Stimulated activated CD8-positive, alpha-beta memory T cell treated with anti-CD3 and anti-CD28 coated beads, Interleukin-12 subunit alpha, Interleukin-12 subunit beta, amount 100 ng/mL, for 1 hour (primary cell): ENCODE results near the gene FBLN2.
"Not testable (repeated sequence)": the region's sequence is repeated elsewhere in the genome, so short reads cannot be mapped to it uniquely, and the experiment has no call there.

Source experiments
- DNase-seq: peaks from one replicate; pipeline ENCODE4 v3.0.0-alpha.2; 2020; ENCODE audit warnings: low read depth

The FBLN2 gene

GRCh38 chr3:13513913-13514517, 34.9 kb upstream of the FBLN2 start:
- DNase-seq = no peak

GRCh38 chr3:13514639-13515435, 34.1 kb upstream of the FBLN2 start:
- no peak for DNase-seq

GRCh38 chr3:13515786-13516759, 32.9 kb upstream of the FBLN2 start:
- no peak for DNase-seq

- DNase-seq = no peak
Measured at GRCh38 chr3:13516760-13517135, 32.2 kb upstream of the FBLN2 start.

GRCh38 chr3:13517253-13517977, 31.5 kb upstream of the FBLN2 start:
- no peak for DNase-seq

- no peak for DNase-seq
Measured at GRCh38 chr3:13518516-13518953, 30.4 kb upstream of the FBLN2 start.

GRCh38 chr3:13519006-13519791, 29.7 kb upstream of the FBLN2 start:
- no peak for DNase-seq

GRCh38 chr3:13520326-13520880, 28.5 kb upstream of the FBLN2 start:
- DNase-seq = no peak

GRCh38 chr3:13521309-13521708, 27.6 kb upstream of the FBLN2 start:
- DNase-seq = no peak

GRCh38 chr3:13521749-13522148, 27.2 kb upstream of the FBLN2 start:
- DNase-seq = not testable (repeated sequence)

GRCh38 chr3:13522236-13522635, 26.7 kb upstream of the FBLN2 start:
- no peak for DNase-seq

GRCh38 chr3:13524979-13525669, 23.8 kb upstream of the FBLN2 start:
- no peak for DNase-seq

GRCh38 chr3:13525827-13526625, 22.9 kb upstream of the FBLN2 start:
- DNase-seq = no peak

- DNase-seq = no peak
Measured at GRCh38 chr3:13526626-13526949, 22.3 kb upstream of the FBLN2 start.

- no peak for DNase-seq
Measured at GRCh38 chr3:13528217-13528867, 20.6 kb upstream of the FBLN2 start.

- DNase-seq = no peak
Measured at GRCh38 chr3:13529196-13530112, 19.5 kb upstream of the FBLN2 start.

- DNase-seq = no peak
Measured at GRCh38 chr3:13530241-13531009, 18.5 kb upstream of the FBLN2 start.
